ENCODE measurements around the gene MFSD6L.
"Not testable (repeated sequence)": the region's sequence is repeated elsewhere in the genome, so short reads cannot be mapped to it uniquely, and the experiment has no call there.

Gene MFSD6L

DNA sequence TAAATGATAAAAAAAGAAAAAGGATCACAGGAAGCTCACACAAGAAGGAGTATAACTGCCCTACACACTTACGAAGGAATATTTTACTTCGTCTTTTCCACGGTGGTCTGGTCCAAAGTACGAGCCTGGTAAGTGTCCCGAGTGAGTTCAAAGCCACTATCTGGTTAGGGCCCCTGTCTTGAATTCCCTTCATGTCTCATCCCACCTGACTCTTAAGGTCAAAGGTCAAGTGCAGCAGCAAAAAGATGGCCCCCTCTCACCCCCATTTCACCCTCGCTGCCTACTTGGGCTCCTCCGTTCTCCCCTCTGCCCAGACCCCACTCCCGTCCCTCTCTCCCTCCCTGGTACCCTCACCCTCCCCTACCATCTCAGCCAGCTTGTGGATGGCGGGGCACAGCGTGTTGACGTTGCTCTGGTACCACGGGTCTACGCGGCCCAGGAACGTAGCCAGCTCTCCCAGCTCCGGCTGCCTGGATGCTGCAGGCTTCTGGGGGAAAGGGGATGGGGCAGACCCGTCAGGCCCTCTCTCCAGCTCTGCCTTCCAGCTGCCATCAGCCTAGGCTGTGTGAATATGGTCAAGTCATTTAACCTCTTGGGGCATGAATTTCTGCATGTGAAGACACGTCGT lies 27.8 kb upstream of the MFSD6L start:
- no peak for DNase-seq (ENCODE audit: low read depth in 2 of 2)

DNA sequence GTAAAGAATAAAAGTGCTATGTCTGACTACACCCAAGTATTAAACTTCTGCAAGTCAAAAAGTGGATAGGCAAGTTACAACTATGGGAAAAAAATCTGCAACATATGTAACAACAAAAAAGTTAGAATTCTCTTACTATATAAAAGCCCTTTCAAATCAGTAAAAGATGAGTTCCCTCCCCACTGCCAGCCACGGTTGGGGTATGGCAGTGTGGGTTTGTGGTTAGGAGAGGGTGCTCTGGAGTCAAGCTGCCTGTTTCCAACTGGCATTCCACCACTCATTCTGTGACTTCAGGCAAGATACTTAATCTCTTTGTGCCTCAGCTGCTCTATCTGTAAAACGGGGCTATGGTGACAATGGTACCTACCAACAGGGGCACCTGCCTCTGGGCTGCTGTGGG lies 26.6 kb upstream of the MFSD6L start:
- no peak for DNase-seq (ENCODE audit: low read depth in 2 of 2)

DNA sequence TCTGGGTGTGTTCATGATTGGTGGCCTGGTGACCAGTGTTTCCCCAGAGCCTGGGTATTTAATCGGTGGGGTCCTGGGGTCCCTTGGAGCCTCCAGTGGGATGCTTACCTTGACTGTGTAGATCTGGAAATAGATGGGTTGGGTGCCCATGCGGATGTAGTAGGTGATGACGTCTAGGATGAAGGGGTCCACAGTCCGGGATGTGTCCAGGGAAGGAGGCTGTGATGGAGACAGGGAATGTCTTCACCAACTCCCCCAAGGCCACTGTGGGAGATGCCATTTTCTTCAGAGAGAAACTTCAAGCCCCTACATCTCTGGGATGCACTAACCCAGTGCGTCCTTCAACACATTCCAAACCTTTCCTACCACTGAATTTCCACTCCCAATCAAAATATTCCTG lies 24.1 kb upstream of the MFSD6L start:
- DNase-seq (ENCODE audit: low read depth in 2 of 2): no peak

DNA sequence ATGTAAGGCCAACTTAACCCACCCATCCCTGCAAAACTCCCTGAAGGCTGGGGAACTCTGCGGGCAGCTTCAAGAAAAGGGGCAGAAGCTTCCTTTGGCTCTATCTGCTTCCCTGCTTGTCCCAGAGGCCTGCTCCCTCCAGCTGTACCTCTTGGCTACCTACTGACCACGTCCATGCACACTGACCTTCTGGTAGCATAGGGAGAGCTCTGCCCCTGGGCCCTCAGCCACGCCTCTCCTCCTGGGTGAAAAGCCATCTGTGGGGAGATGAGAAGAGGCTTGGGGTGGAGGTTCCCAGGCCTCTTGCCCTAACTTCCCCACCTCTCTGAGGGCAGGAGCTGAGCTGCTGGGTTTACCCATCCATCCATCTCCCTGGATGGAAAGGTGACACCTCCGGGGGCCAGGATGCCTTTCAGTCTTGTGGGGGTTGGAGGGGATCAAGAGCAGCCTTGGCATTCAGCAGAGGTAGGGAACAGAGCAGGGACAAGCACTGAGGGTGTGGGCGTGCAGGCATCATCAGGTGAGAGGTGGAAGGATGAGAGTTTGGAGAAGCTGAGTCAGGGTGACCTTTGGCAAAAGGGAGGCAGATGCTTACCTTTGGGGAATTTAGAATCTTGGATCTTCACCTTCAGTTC lies 23.4 kb upstream of the MFSD6L start:
- no peak for DNase-seq (ENCODE audit: low read depth in 2 of 2)

DNA sequence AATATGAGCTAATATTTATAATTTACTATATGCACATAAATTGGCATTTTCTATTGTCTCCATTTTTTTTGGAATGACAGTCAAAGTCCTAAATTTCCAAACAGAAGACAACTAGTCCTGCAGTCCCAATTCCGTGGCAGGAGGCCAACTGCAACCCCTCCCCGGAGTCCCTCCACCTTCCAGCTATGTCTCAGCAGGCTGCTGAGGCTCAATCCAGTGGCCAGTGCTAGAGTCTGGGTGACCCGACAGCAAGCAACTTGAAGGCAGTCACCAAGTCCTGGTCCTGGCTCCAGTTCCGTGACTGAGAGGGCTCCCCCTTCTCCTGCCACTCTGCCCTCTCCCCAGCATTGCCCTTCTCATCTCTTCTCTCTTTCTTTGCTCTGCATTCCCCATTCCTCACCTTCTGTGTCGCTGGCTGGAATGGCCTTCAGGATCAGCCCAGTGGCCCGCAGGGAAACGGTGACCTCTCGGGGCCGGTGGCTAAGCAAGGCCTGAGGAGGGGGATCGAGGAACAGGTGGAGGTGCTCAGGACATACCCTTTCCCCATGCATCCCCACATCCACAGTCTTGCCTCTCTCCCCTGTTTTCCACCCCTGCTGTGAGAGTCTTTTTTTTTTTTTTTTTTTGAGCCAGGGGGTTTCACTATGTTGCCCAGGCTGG lies 22.4 kb upstream of the MFSD6L start:
- DNase-seq (ENCODE audit: low read depth in 2 of 2): no peak

DNA sequence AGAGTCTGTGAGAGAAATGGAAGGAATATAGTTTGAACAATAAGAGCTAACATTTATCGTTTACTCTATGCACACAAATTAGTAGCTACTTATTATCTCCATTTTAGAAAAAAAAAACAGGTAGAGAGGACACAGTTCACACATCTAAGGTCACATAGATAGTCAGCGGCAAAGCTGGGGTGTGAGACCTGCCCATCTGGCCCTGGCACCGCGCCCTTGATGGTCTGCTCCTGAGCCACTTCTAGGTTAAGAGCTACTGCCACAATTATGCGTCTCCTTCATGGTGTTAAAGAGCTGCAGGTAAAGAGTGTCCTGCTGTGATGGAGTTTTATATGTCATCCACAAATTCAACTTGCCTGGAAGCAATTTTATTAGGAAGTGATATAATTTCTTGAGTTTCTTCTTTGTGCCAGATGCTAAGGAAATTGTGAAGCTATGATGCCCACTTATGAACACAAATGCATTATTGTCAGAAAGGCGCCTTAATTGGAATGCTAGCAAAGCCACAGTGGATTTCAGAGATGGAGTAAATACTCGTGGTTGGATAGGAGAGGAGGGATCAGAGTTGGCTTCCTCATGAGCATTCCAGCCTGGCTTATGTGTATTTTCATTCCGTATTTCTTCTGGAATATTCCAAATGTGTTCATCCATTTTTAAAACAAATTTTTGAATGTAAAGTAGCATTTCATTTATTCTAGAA lies 21.3 kb upstream of the MFSD6L start:
- no peak for DNase-seq (ENCODE audit: low read depth in 2 of 2)

DNA sequence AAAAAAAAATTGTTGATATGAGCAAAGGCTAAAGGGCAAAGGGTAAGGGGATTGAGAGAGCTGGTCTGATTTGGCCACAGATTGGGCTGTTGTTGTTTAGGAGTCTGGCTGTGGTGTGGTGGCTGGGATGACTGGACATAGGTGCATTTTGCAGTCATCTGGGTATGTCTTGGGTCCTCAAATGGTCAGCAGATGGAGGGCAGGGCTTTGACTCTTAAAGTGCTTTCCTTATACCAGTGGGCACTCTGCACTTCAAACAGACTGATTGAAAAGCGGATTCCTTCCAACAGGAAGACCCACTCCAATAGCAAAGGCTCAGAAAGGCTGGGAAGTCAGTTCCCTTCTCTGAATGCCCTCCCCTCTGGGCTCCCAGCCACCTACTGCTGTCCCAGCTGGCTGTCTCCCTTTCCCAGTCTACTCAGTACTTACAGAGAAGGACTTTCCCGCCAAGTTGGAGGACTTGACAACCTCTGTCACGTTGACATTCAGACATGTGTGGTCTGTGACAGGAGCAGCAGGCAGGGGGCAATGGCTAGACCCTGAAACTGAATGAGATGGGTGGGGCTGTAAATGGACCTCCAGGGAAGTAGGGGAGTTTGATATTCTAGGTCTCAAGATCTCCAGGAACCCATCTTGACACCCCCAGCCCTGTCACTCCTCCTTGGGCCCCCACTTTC lies 19.6 kb upstream of the MFSD6L start:
- DNase-seq (ENCODE audit: low read depth in 2 of 2): no peak

DNA sequence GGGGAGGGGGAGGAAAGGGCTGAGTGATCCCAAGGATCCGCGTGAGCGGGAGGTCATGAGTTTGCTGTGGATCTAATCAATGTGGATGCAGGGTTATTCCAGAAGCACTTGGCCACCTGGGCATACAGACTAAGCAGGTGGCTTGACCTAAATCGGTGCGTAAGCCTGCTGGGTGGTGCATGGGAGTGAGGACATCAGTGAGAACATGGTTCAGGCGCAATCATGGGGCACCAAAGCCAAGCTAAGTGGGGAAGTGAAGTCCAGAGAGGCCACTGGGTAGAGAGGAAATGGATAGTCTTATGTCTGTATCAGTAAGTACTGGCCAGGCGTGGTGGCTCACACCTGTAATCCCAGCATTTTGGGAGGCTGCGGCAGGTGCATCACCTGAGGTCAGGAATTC lies 18.9 kb upstream of the MFSD6L start:
- no peak for DNase-seq (ENCODE audit: low read depth in 2 of 2)

DNA sequence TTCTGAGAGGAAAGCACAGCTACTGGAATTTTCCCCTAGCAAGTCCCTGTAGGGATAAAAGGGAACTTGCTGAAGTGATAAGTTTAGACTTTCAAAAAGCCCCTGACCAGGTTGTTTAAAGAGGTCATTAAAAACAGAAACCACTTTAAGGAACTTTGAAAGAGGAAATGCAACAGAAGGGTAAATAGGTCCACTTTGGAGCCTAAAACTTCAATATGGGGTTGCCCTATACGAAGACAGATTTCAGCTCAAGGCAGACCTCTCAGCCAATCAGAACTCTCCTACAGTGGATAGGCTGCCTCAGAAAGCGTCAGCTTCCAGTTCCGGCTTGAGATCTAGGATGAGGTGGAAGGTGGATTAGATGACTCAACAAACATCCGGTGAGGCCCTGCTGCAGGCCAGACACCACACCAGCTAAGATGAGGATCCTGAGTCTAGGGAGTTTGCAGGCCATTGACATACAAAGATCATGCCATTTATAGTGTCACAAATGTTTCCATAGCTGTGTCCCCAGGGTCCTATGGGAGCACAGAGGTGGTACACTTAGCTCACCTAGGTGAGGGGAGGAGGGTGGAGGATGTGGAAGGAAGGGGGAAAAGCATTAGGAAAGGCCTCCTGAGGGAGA lies 7.9 kb upstream of the MFSD6L start:
- DNase-seq (ENCODE audit: low read depth in 2 of 2): no peak

DNA sequence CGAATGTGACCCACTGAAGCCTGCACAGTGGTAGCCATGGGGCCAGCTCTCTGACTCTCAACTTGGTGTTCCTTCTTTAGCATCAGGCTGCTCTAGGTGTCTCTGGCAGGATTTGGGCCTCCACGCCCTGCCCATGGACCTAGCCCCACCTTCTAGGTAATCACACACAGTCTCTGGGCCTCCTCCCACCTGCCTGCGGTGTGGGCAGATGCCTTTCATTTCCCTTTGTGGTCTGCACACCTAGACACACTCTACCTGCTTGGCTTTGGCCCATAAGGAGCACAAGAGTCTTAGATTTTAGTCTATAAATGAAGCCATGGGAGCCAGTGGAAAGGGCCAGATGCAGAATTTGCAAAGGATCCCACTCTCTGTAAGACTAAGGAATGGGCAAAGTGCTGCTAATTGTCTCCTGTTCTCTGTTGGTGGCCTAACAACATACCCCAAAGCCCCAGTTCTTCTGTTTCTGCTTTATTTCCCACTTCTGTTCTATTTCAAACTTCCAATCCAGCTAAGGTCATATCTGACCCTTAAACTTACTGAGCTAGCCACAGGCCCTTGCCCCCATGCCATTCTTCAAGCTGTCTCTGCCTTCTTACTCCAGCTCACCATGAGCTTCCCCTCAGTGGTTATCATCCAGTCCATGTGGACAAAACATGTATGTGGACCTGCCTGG lies 7.2 kb upstream of the MFSD6L start:
- DNase-seq (ENCODE audit: low read depth in 2 of 2): no peak

DNA sequence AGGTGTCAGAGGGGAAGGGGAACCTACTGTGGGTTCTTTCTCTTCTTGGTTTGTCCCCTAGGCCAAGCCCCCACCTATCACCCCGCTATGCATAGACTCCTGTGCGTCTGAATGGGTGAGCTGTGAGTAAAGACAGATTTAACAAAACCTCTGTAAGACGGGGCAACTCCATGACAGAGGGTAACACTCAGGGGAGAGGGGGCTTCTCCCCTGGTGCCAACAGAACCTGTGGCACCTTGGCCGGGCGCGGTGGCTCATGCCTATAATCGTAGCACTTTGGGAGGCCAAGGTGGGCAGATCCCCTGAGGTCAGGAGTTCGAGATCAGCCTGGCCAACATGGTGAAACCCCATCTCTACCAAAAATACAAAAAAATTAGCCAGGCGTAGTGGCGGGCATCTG lies 6.2 kb upstream of the MFSD6L start:
- DNase-seq (ENCODE audit: low read depth in 2 of 2): not testable (repeated sequence)

DNA sequence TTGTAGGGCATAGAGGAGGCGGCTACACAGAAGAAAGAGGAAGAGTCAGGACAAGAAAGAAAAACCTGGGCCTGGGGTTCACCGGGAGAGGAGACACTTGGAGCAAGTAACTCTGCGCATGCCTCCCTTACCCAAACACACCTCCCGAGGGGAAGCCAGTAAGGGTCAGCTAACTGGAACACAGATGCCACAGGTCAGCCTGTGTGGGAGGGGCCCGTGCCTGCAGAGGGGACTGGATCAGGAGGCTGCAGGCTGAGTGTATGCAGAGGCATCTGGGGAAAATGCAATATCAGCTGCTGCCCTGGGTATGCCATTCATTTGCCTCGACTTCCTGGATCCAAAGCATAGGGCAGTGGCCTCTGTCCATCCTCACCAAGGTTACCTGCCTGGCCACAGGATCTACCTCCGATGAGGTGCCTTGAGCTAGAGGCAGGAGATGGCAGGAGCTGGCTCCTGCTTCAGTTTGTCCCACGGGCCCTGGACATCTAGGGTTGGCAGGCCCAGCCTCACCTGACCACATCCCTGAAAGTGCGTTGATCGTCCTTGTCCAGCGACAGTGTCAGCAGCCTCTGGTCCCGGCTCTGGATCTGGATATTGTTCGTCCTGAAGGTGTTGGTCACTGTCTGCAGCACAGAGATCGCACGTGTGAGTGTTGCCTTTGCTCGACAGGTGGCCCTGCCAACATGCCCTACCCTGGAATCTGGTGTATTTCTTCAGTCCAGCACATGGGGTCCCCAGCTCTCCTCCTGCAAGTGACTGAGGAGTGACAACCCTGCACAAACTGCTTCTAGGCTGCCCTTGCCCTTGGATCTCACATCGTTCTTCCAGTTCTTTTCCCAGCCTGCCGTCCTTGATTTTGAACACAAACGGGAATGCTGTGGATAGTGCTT lies 4.6 kb upstream of the MFSD6L start:
- DNase-seq (ENCODE audit: low read depth in 2 of 2): no peak

DNA sequence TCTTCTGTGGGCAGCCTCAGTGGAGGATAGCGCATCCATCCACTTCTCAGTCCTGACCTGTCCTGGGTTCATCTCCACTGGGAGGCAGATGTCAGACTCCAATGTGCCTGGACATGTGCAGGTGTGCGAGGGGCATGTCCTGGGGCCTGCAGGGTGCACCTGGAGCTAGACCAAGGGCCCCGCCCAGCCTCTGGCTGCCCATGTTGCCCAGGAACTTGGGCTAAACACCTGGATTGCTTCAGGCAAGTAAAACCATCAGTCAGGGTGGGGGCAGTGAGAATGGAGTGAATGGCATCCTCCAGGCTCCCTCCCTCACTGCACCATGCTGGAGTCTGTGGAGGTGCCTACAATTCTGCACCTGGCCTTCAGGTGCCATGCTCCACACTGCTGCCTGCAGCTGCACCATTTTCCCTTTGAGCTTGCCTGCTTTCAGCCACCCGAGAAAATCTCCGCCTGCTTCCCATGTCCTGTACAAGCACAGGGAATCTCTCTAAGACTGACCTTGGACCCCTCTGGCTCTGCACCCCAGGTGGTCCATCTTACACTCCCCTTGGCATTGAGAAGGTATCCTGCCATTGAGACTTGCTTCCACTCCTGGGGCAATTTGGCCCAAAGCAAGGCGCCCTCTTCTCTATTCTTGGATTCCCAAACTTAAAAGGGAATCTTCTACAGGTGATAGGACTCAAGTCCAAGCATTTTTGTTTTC lies 2.1 kb upstream of the MFSD6L start:
- DNase-seq (ENCODE audit: low read depth in 2 of 2): no peak

DNA sequence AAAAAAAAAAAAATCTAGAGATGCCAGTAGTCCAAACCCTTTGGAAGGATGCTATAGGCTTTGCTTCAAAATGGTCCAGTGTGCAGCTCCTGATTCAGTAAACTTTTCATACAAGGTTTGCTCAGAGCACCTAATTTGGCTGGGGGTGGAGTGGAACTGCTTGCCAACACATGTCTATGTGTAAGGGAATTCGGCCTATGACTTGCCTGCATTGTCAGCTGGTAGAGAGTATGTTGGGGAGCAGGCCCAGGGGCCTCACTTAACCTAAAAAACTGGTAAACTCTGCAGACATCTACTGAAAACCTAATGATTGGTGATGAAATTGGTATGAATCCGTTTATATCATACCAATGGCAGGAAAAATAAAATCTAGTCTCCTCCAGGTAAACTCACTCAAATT lies 1.5 kb upstream of the MFSD6L start:
- DNase-seq (ENCODE audit: low read depth in 2 of 2): no peak

DNA sequence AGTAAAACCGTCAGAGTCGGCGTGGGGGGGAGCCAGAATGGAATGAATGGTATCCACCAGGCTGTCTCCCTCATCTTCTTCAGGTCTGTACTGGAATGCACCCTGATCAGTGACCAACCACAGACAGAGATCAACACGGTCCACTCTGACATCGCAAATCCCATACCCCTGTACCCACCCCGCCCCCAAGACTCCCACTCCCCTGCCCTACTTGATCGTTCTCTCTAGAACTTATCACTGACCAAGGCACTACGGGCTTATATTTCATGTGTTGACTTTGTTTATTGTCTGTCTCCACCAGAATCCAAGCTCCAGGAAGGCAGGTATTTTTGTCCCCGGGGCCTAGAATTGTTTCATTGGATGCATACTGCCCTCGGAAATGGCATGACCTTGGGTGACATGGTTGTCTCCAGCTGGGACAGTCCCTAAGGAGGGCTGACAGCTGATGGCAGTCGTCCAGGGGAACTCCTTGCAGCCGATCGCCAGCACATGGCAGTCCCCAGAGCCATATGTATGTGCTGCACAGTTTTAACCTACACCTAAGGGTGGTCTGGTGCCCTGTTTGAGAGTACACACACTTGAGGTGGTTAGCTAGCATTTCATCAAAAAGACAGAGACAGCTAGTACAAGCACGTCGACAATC lies 526 bp upstream of the MFSD6L start:
- DNase-seq (ENCODE audit: low read depth in 2 of 2): no peak

DNA sequence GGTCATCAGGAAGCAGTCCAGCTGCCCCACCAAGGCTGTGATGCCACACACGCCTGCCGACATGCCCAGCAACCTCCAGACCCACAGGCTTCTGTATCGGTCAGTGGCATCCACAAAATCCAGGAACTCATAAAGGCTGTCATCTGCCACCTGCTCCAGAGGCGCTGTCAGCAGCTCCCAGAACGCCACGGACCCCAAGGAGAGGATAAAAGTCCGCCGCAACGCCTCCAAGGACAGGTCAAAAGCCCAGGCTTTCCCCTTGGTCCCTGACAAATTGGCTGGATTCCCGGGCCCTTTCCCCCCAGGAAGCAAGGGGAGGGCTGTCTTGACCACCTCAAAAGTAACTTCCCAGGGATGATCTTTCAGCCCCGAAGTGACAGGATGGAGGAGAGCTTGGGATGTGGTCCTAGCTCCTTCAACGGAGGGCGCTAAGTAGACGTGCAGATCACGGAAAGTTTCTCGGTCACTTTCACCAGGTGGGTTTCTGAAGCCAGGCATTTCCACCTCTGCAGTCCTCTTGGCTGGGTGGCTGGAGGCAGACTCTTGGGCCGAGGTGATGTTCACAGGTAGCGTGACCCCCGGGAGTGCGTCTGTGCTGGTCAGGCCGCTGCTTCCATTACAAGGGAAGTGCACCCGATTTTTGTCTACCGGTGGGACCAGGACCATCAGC lies 854 bp downstream of the MFSD6L start:
- DNase-seq (ENCODE audit: low read depth in 2 of 2): no peak

DNA sequence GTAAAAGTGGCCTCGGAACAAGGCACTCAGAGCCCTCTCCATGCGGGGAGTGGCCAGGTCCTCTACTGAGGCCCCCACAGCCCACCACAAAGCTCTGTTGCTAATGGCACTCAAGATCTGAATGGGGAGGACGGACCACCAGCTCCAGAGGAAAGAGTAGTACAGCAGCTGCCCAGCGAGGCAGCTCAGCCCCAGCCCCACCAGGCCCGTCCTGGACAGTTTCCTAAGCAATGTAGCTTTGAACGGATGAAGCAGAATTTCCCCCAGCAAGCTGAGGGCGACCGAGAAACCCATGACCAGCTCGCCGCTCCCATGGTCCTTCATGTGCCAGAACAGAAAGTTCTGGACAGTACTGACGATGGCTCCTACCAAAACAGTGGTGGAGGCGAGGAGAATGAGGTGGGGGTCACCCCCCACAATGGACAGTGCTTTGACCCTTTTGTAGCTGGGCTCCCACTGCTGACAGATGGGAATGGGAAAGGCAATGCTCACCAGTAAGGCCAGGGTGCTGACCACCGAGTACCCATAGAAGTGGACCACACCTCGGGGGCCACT lies 1.5 kb downstream of the MFSD6L start:
- DNase-seq (ENCODE audit: low read depth in 2 of 2): no peak

DNA sequence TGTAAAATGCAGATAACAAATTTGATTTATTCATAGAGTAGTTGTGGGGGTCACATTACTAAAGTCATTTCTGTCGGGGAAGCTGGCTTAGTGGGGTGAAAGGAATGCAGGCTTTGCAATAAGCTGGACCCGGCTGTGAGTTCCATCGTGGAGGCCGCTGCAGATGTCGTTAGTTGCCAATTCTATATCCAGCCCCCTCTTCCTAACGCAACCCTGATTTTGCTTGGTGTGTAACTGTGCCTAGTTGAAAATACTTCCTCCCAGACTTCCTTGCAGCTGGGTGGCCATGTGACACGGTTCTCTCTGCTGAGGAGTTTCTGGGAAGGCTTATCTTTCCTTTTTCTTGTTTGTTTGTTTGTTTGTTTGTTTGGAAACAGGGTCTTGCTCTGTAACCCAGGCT lies 4.5 kb downstream of the MFSD6L start:
- no peak for DNase-seq (ENCODE audit: low read depth in 2 of 2)
